ENCODE data around the gene DCTN5.
"Not testable (repeated sequence)": the region's sequence is repeated elsewhere in the genome, so short reads cannot be mapped to it uniquely, and the experiment has no call there.

DCTN5 gene

DNA sequence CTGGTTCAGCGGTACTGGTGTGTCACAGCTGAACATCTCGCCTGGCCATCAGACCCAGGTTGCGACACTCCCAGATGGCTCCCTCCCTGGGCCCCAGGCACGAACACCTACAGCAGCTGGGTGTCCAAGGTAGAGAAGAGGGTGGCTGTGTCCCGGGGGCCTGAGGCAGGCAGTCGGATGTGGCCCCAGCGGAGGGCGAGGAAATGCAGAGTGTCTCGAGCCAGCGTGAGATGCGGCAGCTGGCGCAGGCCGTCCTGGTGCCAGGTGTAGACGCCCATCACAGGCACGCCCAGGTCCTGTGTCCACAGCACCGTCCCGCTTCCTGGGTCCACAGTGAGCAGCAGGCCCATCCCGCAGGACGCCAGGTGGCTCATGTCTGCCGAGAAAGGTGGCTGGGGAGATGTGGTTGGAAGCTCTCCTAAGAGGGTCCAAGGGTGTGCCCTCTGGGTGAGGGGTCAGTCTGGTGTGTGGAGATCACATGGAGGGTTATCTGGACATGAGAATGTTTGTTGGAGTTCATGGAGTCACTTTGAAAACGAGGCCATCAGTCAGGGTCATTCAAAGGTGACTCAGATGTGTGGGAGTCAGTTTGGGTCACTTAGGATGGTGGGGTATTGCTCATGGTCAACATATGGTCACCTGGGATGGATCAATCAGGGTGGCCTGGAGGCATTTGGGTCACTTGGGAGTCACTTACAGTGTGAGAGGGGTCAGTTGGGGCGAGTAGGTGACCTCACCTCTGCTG, 63.7 kb downstream of the DCTN5 start:
- Histone ChIP-seq H3K9me3 (ENCODE audit: control insufficient read depth, low read length) (no peaks in the 10 kb centered on the region), H3K36me3 (ENCODE audit: control insufficient read depth, insufficient read depth, low read length) (no peaks in the 10 kb centered on the region), H3K4me3 (ENCODE audit: insufficient read depth, low read depth, low read length, poor library complexity, severe bottlenecking) (no peak overlapping the region), H3K27me3 (replicated peaks; ENCODE audit: control insufficient read depth, insufficient read depth, low read length, poor library complexity, severe bottlenecking) (no peaks in the 10 kb centered on the region), H3K4me1 (ENCODE audit: control insufficient read depth, insufficient read depth, low read length, poor library complexity, severe bottlenecking) (no peaks in the 10 kb centered on the region), H3K27ac (ENCODE audit: insufficient read depth, low read length, poor library complexity, severe bottlenecking) (no peak overlapping the region)
- no peak for DNase-seq

- no peak overlapping the region for H3K27ac ChIP-seq (ENCODE audit: insufficient read depth, low read length, poor library complexity, severe bottlenecking)
- DNase-seq, result no peak
- H3K4me3 ChIP-seq (ENCODE audit: insufficient read depth, low read depth, low read length, poor library complexity, severe bottlenecking), result no peak overlapping the region
- no peaks in the 10 kb centered on the region for H3K27me3 ChIP-seq (replicated peaks; ENCODE audit: control insufficient read depth, insufficient read depth, low read length, poor library complexity, severe bottlenecking)
- no peaks in the 10 kb centered on the region for H3K9me3 ChIP-seq (ENCODE audit: control insufficient read depth, low read length)
- no peaks in the 10 kb centered on the region for H3K4me1 ChIP-seq (ENCODE audit: control insufficient read depth, insufficient read depth, low read length, poor library complexity, severe bottlenecking)
- no peaks in the 10 kb centered on the region for H3K36me3 ChIP-seq (ENCODE audit: control insufficient read depth, insufficient read depth, low read length)
These were observed 64.2 kb downstream of the DCTN5 start for GRCh38 chr16:23705517-23705902.

DNA sequence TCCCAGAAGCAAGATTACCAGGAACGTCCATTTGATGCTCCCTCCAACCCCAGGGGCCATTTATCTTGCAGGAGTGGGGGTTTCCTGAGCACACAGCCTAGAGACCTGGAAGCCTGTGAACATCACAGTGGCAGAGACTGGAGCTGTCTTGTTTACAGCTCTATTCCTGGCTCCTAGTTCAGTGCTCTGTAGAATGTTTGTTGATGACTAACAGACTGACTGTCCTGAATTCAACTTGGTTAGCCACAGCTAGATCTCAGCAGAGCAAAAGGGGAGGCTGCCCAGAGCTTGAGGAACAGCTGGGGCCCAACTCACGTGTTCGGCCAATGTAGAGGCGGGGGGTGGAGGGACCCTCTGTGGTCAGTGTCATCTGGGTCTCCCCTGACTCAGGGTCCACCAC, 65.2 kb downstream of the DCTN5 start:
- H3K4me1 ChIP-seq (ENCODE audit: control insufficient read depth, insufficient read depth, low read length, poor library complexity, severe bottlenecking), result no peaks in the 10 kb centered on the region
- no peak for DNase-seq
- no peaks in the 10 kb centered on the region for H3K36me3 ChIP-seq (ENCODE audit: control insufficient read depth, insufficient read depth, low read length)
- no peak overlapping the region for H3K4me3 ChIP-seq (ENCODE audit: insufficient read depth, low read depth, low read length, poor library complexity, severe bottlenecking)
- no peaks in the 10 kb centered on the region for H3K27me3 ChIP-seq (replicated peaks; ENCODE audit: control insufficient read depth, insufficient read depth, low read length, poor library complexity, severe bottlenecking)
- no peak overlapping the region for H3K27ac ChIP-seq (ENCODE audit: insufficient read depth, low read length, poor library complexity, severe bottlenecking)
- H3K9me3 ChIP-seq (ENCODE audit: control insufficient read depth, low read length), result no peaks in the 10 kb centered on the region

- Histone ChIP-seq H3K36me3 (ENCODE audit: control insufficient read depth, insufficient read depth, low read length) (no peaks in the 10 kb centered on the region), H3K4me1 (ENCODE audit: control insufficient read depth, insufficient read depth, low read length, poor library complexity, severe bottlenecking) (no peaks in the 10 kb centered on the region), H3K4me3 (ENCODE audit: insufficient read depth, low read depth, low read length, poor library complexity, severe bottlenecking) (no peak overlapping the region), H3K9me3 (ENCODE audit: control insufficient read depth, low read length) (no peaks in the 10 kb centered on the region), H3K27ac (ENCODE audit: insufficient read depth, low read length, poor library complexity, severe bottlenecking) (no peak overlapping the region), H3K27me3 (replicated peaks; ENCODE audit: control insufficient read depth, insufficient read depth, low read length, poor library complexity, severe bottlenecking) (peaks cover 10% of the 10 kb centered on the region)
- DNase-seq, result no peak
These were observed 68.3 kb downstream of the DCTN5 start for GRCh38 chr16:23709536-23709935.

DNA sequence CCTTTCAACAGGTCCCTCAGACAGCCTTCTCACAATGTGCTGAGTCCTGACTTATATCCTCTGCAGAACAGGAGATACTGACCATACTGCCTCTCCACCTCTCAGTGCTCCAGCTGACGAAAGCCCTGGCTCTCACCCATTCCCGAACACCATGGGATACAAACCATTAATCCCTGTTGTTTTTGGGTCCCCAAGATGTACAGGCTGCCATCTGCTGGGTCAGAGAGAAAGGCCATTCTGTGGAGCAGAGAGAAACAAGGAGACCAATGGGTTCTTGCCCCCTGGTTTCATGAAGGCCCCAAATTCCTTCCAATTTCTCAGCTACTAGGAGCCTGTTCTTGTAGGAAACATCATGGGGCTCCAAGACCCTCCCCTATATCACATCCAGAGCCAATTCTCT, 68.7 kb downstream of the DCTN5 start:
- H3K36me3 ChIP-seq (ENCODE audit: control insufficient read depth, insufficient read depth, low read length), result no peaks in the 10 kb centered on the region
- no peaks in the 10 kb centered on the region for H3K9me3 ChIP-seq (ENCODE audit: control insufficient read depth, low read length)
- no peak for DNase-seq
- H3K27me3 ChIP-seq (replicated peaks; ENCODE audit: control insufficient read depth, insufficient read depth, low read length, poor library complexity, severe bottlenecking), result peaks cover 12% of the 10 kb centered on the region
- H3K4me1 ChIP-seq (ENCODE audit: control insufficient read depth, insufficient read depth, low read length, poor library complexity, severe bottlenecking), result no peaks in the 10 kb centered on the region
- no peak overlapping the region for H3K27ac ChIP-seq (ENCODE audit: insufficient read depth, low read length, poor library complexity, severe bottlenecking)
- no peak overlapping the region for H3K4me3 ChIP-seq (ENCODE audit: insufficient read depth, low read depth, low read length, poor library complexity, severe bottlenecking)

DNA sequence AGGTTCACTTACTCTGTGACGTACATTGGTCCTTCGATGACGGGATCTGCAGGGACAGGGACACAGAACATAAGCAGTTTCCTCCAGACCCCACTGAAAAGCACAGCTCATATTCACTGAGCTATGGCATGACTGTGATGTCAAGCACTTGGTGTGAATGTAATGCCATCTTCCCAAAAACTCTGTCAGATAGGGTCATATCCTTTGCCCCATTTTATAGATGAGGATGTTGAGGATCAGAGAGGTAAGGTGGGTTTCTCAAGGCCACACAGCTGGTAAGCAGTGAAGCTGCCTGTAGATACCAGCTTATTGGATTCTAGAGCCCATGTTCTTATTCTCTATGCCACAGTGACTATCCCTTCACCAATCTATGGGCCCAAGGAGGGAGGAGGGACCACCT, 69.2 kb downstream of the DCTN5 start:
- Histone ChIP-seq H3K4me1 (ENCODE audit: control insufficient read depth, insufficient read depth, low read length, poor library complexity, severe bottlenecking) (no peaks in the 10 kb centered on the region), H3K27me3 (replicated peaks; ENCODE audit: control insufficient read depth, insufficient read depth, low read length, poor library complexity, severe bottlenecking) (peaks cover 12% of the 10 kb centered on the region), H3K4me3 (ENCODE audit: insufficient read depth, low read depth, low read length, poor library complexity, severe bottlenecking) (no peak overlapping the region), H3K36me3 (ENCODE audit: control insufficient read depth, insufficient read depth, low read length) (no peaks in the 10 kb centered on the region), H3K27ac (ENCODE audit: insufficient read depth, low read length, poor library complexity, severe bottlenecking) (no peak overlapping the region), H3K9me3 (ENCODE audit: control insufficient read depth, low read length) (no peaks in the 10 kb centered on the region)
- DNase-seq, result no peak

DNA sequence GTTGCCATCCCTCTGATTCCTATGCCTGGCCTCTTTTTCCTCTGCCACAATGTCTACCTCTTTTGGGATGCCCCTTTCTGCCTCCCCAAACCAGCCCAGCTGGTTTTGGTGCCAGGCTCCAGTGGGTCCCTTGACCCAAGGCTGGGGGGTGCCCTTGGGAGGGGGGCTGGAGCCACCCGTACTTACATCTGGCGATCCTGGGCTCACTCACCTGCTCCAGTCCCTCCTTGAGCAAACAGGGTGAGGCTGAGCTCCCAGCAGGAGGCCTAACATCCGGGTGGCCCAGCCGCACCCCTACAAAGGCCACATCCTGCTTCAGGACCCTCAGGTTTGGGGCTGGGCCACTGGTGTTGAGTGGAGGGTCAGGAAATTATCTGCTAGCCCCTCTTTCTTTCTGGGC, 70.5 kb downstream of the DCTN5 start:
- H3K4me3 ChIP-seq (ENCODE audit: insufficient read depth, low read depth, low read length, poor library complexity, severe bottlenecking), result no peak overlapping the region
- no peak overlapping the region for H3K27ac ChIP-seq (ENCODE audit: insufficient read depth, low read length, poor library complexity, severe bottlenecking)
- no peaks in the 10 kb centered on the region for H3K9me3 ChIP-seq (ENCODE audit: control insufficient read depth, low read length)
- no peak for DNase-seq
- H3K4me1 ChIP-seq (ENCODE audit: control insufficient read depth, insufficient read depth, low read length, poor library complexity, severe bottlenecking), result no peaks in the 10 kb centered on the region
- no peaks in the 10 kb centered on the region for H3K36me3 ChIP-seq (ENCODE audit: control insufficient read depth, insufficient read depth, low read length)
- H3K27me3 ChIP-seq (replicated peaks; ENCODE audit: control insufficient read depth, insufficient read depth, low read length, poor library complexity, severe bottlenecking), result peaks cover 14% of the 10 kb centered on the region

DNA sequence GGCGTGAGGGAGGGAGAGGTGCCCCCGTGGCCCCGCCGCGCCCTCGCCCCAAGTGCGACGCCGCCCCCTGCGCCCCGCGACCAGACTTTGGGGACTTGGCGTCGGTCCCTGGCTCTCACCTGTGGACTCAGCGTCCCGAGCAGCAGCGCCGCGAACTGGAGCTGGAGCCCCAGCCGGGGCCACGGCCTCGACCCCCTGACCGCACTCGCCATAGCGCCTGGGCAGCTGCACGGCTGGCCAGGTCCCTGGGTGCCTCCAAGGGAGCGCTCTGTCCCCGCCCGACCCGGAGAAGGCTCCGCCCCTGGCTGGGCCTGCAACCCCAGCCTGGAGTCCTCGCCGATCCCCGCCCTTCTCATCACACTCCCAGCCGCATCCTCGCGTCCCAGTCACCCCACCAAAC, 71.7 kb downstream of the DCTN5 start, which contains the start of gene ERN2:
Gene ERN2 (minus strand): TSS at position 247 of the 400 bp plus-strand sequence. CDS start 35 bp downstream, at position 212.
- no peak within 1 kb of the TSS for H3K27ac ChIP-seq (ENCODE audit: insufficient read depth, low read length, poor library complexity, severe bottlenecking)
- no peaks in the 10 kb centered on the region for H3K36me3 ChIP-seq (ENCODE audit: control insufficient read depth, insufficient read depth, low read length)
- no peaks in the 10 kb centered on the region for H3K4me1 ChIP-seq (ENCODE audit: control insufficient read depth, insufficient read depth, low read length, poor library complexity, severe bottlenecking)
- no peak for DNase-seq
- H3K9me3 ChIP-seq (ENCODE audit: control insufficient read depth, low read length), result no peaks in the 10 kb centered on the region
- H3K4me3 ChIP-seq (ENCODE audit: insufficient read depth, low read depth, low read length, poor library complexity, severe bottlenecking), result no peak within 1 kb of the TSS
- H3K27me3 ChIP-seq (replicated peaks; ENCODE audit: control insufficient read depth, insufficient read depth, low read length, poor library complexity, severe bottlenecking), result peaks cover 14% of the 10 kb centered on the region

GRCh38 chr16:23716484-23716883, 75.2 kb downstream of the DCTN5 start:
- H3K4me3 ChIP-seq (ENCODE audit: insufficient read depth, low read depth, low read length, poor library complexity, severe bottlenecking), result no peak overlapping the region
- H3K27me3 ChIP-seq (replicated peaks; ENCODE audit: control insufficient read depth, insufficient read depth, low read length, poor library complexity, severe bottlenecking), result peaks cover 14% of the 10 kb centered on the region
- no peak for DNase-seq
- no peaks in the 10 kb centered on the region for H3K36me3 ChIP-seq (ENCODE audit: control insufficient read depth, insufficient read depth, low read length)
- H3K9me3 ChIP-seq (ENCODE audit: control insufficient read depth, low read length), result no peaks in the 10 kb centered on the region
- H3K27ac ChIP-seq (ENCODE audit: insufficient read depth, low read length, poor library complexity, severe bottlenecking), result no peak overlapping the region
- no peaks in the 10 kb centered on the region for H3K4me1 ChIP-seq (ENCODE audit: control insufficient read depth, insufficient read depth, low read length, poor library complexity, severe bottlenecking)

DNA sequence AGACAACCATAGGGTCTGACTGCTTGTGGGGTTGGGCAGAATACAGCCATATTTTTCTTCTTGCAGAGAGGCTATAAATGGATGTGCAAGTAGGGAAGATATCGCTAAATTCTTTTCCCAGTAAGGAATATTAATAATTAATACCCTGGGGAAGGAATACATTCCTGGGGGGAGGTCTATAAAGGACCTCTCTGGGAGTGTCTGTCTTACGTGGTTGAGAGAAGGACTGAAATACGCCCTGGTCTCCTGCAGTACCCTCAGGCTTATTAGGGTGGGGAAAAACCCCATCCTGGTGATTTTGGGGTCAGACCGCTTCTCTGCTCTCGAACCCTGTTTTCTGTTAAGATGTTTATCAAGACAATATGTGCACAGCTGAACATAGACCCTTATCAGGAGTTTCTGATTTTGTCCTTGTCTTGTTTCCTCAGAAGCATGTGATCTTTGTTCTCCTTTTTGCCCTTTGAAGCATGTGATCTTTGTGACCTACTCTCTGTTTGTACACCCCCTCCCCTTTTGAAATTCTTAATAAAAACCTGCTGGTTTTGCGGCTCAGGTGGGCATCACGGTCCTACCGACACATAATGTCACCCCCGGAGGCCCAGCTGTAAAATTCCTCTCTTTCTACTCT, 81.5 kb downstream of the DCTN5 start:
- not testable (repeated sequence) for H3K4me1 ChIP-seq (ENCODE audit: control insufficient read depth, insufficient read depth, low read length, poor library complexity, severe bottlenecking); H3K27ac ChIP-seq (ENCODE audit: insufficient read depth, low read length, poor library complexity, severe bottlenecking); H3K36me3 ChIP-seq (ENCODE audit: control insufficient read depth, insufficient read depth, low read length); H3K4me3 ChIP-seq (ENCODE audit: insufficient read depth, low read depth, low read length, poor library complexity, severe bottlenecking); H3K9me3 ChIP-seq (ENCODE audit: control insufficient read depth, low read length); H3K27me3 ChIP-seq (replicated peaks; ENCODE audit: control insufficient read depth, insufficient read depth, low read length, poor library complexity, severe bottlenecking); DNase-seq
